Gastroesophageal sphincter (tissue), 4 donors: ENCODE results near the gene MRE11. TPM values are rescaled to one million over a fixed set of nuclear protein-coding genes. Genes with fewer than 3 reads are reported as not detected.

Experiments used
- ATAC-seq: fragments of 150-250 bp; one replicate; pipeline ENCODE4 v1.9.1; 2016; ENCODE audit warnings: mild to moderate bottlenecking, moderate library complexity
- H3K27ac ChIP-seq, 4 donors: fragments of 200-600 bp; sonication (generic) in 3 of 4; 1 replicate in 3 of 4; 2 replicates in 1 of 4; pipeline ENCODE4 v1.5.1; 2016 to 2019
- H3K27me3 ChIP-seq: fragments of 200-600 bp; sonication (generic); one replicate; pipeline ENCODE4 v1.5.1; 2019
- H3K36me3 ChIP-seq, 2 donors: fragments of 200-600 bp; sonication (generic); one replicate each; pipeline ENCODE4 v1.5.1; 2019; ENCODE audit warnings: control low read depth in 1 of 2
- H3K4me1 ChIP-seq, 3 donors: fragments of 200-600 bp; sonication (generic); 1 replicate in 2 of 3; 2 replicates in 1 of 3; pipeline ENCODE4 v1.5.1; 2016 to 2019; ENCODE audit warnings: control low read depth in 2 of 3
- H3K4me3 ChIP-seq, 2 donors: fragments of 200-600 bp; sonication (generic); one replicate each; pipeline ENCODE4 v1.5.1; 2019; ENCODE audit warnings: mild to moderate bottlenecking in 1 of 2, moderate library complexity in 1 of 2
- H3K9me3 ChIP-seq, 3 donors: fragments of 200-600 bp; sonication (generic); one replicate each; pipeline ENCODE4 v1.5.1; 2017 to 2019; ENCODE audit warnings: control low read depth in 2 of 3
- EP300 ChIP-seq: sonication (generic); formaldehyde crosslinking; IDR thresholded peaks from one replicate; pipeline ENCODE4 v1.6.1; 2017; ENCODE audit warnings: antibody characterized with exemption, mild to moderate bottlenecking
- POLR2A ChIP-seq, 2 donors: fragments of 450-650 bp; IDR thresholded peaks; one replicate each; pipeline ENCODE4 v1.6.1; 2017; ENCODE audit warnings: antibody characterized with exemption in 2 of 2, mild to moderate bottlenecking in 2 of 2, moderate library complexity in 1 of 2
- POLR2AphosphoS5 ChIP-seq: sonication (generic); formaldehyde crosslinking; IDR thresholded peaks from one replicate; pipeline ENCODE4 v1.6.1; 2017; ENCODE audit warnings: antibody characterized with exemption
- WGBS, 2 donors: methylation state at CpG; one replicate each; pipeline ENCODE4 v1.1.5; 2018; ENCODE audit warnings: low coverage in 1 of 2; 5-methylcytosine and 5-hydroxymethylcytosine counted together
- total RNA-seq, 4 donors: library from RNA; depleted of rRNA; stranded (reverse); fragments of >200 nt; gene quantifications; one replicate each; pipeline ENCODE4 v1.1.0, GENCODE V29; 2016
- TF ChIP-seq, protein P1 (sequence below), 4 experiments: fragments of 200-600 bp in 2 of 4; fragments of 450-650 bp in 2 of 4; sonication (generic) in 1 of 4; IDR thresholded peaks; one replicate each; pipeline ENCODE4 v1.5.1; 2017 to 2019; ENCODE audit warnings: antibody characterized with exemption in 4 of 4, mild to moderate bottlenecking in 2 of 4, moderate library complexity in 2 of 4

MRE11 gene
- total RNA-seq, 4 donors from 2014 or later = 13.8 to 15.9 (median 14.5) TPM

DNA sequence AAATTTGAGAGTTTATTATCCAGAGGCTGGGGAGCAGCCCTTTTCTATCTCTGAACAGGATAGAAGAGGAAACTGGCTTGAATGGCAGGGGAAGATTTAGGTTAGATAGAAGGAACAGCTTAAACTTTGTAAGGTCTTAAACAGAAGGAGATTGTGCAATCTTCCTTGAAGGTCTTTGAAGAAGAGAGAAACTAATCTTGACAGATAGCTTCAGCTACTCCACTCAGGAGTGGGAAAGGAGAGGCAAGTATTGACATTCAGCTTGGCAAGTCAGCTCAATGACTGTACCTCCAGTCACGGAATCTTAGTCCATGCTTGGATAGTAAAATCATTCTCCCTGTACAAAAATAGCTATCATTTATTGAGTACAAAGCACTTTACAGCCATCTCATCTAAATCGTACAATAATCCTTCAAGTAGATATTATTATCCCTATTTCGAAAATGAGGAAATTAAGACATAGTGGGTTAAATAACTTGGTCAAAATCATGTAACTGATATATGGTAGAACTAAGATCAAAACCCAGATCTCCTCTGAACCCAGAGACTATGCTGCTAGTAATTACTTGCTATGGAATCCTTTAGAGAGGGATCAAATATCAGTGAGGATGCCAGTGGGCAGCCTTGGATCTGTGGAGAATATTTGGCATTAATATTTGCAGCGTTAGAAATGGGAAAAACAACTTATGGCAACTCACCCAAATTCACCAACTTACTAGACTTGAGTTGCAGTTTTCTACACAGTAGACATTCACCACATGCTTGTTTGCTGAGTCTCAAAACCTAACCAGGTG, 33.2 kb upstream of the MRE11 start:
- no peak for TF ChIP-seq POLR2A (IDR thresholded peaks at IDR 0.05)
- no peak for TF ChIP-seq POLR2AphosphoS5
- TF ChIP-seq, protein P1, sequence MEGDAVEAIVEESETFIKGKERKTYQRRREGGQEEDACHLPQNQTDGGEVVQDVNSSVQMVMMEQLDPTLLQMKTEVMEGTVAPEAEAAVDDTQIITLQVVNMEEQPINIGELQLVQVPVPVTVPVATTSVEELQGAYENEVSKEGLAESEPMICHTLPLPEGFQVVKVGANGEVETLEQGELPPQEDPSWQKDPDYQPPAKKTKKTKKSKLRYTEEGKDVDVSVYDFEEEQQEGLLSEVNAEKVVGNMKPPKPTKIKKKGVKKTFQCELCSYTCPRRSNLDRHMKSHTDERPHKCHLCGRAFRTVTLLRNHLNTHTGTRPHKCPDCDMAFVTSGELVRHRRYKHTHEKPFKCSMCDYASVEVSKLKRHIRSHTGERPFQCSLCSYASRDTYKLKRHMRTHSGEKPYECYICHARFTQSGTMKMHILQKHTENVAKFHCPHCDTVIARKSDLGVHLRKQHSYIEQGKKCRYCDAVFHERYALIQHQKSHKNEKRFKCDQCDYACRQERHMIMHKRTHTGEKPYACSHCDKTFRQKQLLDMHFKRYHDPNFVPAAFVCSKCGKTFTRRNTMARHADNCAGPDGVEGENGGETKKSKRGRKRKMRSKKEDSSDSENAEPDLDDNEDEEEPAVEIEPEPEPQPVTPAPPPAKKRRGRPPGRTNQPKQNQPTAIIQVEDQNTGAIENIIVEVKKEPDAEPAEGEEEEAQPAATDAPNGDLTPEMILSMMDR (IDR thresholded peaks at IDR 0.05) = no peak
- TF ChIP-seq EP300 = no peak
- WGBS, 2 donors = 66 to 83% methylated on average over 4 of the region's 4 CpGs
- H3K4me1 ChIP-seq = peaks cover 0 to 5% (median 0%) of the 10 kb centered on the region in 3 donors
- no peaks in the 10 kb centered on the region for H3K9me3 ChIP-seq
- H3K4me3 ChIP-seq = no peak overlapping the region
- ATAC-seq = no peak
- H3K27ac ChIP-seq = no peak overlapping the region
- H3K27me3 ChIP-seq = no peaks in the 10 kb centered on the region
- H3K36me3 ChIP-seq = no peaks in the 10 kb centered on the region

DNA sequence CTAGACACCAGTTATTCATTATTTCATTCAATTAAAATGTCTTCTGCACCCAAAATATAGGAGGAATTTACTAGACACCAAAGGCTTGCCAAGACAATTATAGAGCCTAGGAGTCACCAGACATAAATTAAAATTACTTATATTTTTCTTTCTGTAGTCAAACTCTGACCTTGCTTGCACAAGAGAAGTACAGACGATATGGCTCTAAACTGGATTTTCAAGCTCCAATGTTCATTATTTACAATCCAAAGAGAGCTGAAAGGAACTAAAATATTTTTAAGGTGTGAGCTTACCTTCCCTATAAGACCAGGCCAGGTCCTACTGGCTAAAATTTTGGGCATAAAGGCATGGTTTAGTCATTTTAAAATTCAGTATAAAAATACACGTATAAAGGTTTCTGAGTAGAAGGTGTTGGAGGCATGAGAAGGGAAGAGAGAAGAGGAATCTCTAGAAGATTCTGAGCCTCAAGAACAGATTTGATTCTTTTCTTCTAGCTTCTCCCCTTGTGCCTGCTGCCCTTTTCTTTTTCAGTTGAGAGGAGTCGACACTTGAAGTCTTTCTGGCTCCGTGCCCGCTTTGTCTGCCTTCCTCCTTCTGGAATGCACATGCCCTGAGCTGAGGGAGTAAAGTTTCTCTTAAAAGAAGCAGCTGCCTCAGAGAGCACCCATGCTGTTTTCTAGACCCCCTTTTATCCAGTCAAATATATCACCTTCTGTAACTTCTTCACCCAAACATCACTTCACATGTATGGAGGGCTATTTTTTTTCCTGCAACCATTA, 32.1 kb upstream of the MRE11 start:
- no peaks in the 10 kb centered on the region for H3K9me3 ChIP-seq
- ATAC-seq = no peak
- no peaks in the 10 kb centered on the region for H3K27me3 ChIP-seq
- 31 to 40% methylated on average over 5 of the region's 5 CpGs for WGBS, 2 donors
- peaks cover 0 to 5% (median 0%) of the 10 kb centered on the region in 3 donors for H3K4me1 ChIP-seq
- H3K36me3 ChIP-seq = no peaks in the 10 kb centered on the region
- no peak overlapping the region for H3K27ac ChIP-seq
- TF ChIP-seq EP300 (no peak), POLR2A (IDR thresholded peaks at IDR 0.05) (no peak)
- TF ChIP-seq, protein P1 (IDR thresholded peaks at IDR 0.05) = no peak
- H3K4me3 ChIP-seq = no peak overlapping the region

DNA sequence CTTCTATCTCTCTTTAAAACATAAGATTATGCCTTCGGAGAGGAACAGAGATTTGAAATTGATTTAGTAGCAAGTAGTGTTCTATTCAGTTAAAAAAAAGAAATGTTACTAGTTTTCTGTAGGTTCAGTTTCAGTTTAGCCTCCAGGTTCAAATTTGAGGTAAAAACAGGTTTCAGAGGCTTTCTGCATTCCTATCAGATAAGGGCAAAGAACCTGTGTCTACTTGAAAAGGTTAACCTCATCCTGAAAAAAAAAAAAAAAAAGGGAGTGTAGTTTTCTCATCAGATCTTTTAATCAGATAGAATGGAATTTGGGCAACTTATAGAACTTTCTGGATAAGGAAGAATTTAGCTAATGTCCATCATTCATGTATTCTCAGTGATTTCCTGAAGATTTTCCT, 30.7 kb upstream of the MRE11 start:
- Histone ChIP-seq H3K27me3 (no peaks in the 10 kb centered on the region), H3K36me3 (no peaks in the 10 kb centered on the region), H3K27ac (no peak overlapping the region), H3K9me3 (no peaks in the 10 kb centered on the region), H3K4me3 (no peak overlapping the region), H3K4me1 (peaks cover 0 to 5% (median 0%) of the 10 kb centered on the region in 3 donors)
- TF ChIP-seq EP300 = no peak
- TF ChIP-seq, protein P1 (IDR thresholded peaks at IDR 0.05) = no peak
- no peak for TF ChIP-seq POLR2A (IDR thresholded peaks at IDR 0.05)
- WGBS, 2 donors = 79% methylated on average over 1 of the region's 1 CpG; no CpG with 5 or more reads in 1 of the 2 donors
- no peak for ATAC-seq

DNA sequence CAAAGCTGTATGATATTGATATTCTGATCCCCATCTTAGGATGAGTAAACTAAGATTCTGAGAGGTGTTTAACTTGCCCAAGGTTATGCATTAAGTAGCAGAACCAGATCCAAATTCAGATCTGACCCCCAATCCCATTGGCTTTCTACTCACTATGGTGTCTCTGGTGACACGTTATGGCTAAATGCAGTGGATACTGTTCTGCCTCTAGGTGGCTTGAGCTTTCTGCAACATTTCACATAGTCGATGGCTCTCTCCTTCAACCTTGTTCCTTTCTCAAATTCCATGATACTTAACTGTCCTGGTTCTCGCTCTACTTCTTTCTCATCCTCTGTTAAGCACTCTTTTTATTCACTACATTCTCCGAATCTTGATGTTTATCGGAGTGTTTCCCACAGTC, 28.0 kb upstream of the MRE11 start:
- no peaks in the 10 kb centered on the region for H3K27me3 ChIP-seq
- WGBS, 2 donors = 63 to 67% methylated on average over 3 to 4 of the region's 5 CpGs
- no peaks in the 10 kb centered on the region for H3K36me3 ChIP-seq
- TF ChIP-seq, protein P1 (IDR thresholded peaks at IDR 0.05) = peak in 3 of 4 experiments; percentile 22 to 34 (median 23)
- no peak for TF ChIP-seq POLR2AphosphoS5
- TF ChIP-seq EP300 = no peak
- no peak overlapping the region for H3K4me3 ChIP-seq
- no peak for ATAC-seq
- no peaks in the 10 kb centered on the region for H3K9me3 ChIP-seq
- H3K27ac ChIP-seq = no peak overlapping the region
- peaks cover 0 to 5% (median 0%) of the 10 kb centered on the region in 3 donors for H3K4me1 ChIP-seq
